GM03348 (cell line): ENCODE results near the gene PI4KA.
"Not testable (repeated sequence)": the region's sequence is repeated elsewhere in the genome, so short reads cannot be mapped to it uniquely, and the experiment has no call there.

Source experiments
- DNase-seq: peaks from one replicate; pipeline ENCODE4 v3.0.0; 2012; ENCODE audit warnings: low spot score

PI4KA gene

GRCh38 chr22:20694256-20694655 is 164.4 kb downstream of the PI4KA start:
- DNase-seq, result not testable (repeated sequence)

- DNase-seq, result not testable (repeated sequence)
These were observed 165.7 kb downstream of the PI4KA start for GRCh38 chr22:20692926-20693325.

- DNase-seq, result not testable (repeated sequence)
These were observed 167.9 kb downstream of the PI4KA start for GRCh38 chr22:20690586-20691317.

GRCh38 chr22:20687356-20688172 is 171.0 kb downstream of the PI4KA start:
- DNase-seq, result not testable (repeated sequence)

- not testable (repeated sequence) for DNase-seq
These were observed 172.8 kb downstream of the PI4KA start for GRCh38 chr22:20685764-20686163.

- DNase-seq, result not testable (repeated sequence)
These were observed 179.7 kb downstream of the PI4KA start for GRCh38 chr22:20678792-20679435.

GRCh38 chr22:20677684-20678242 is 180.8 kb downstream of the PI4KA start:
- DNase-seq, result no peak

GRCh38 chr22:20675613-20676012 is 183.0 kb downstream of the PI4KA start:
- DNase-seq, result not testable (repeated sequence)

- DNase-seq, result no peak
These were observed 183.6 kb downstream of the PI4KA start for GRCh38 chr22:20674998-20675397.

GRCh38 chr22:20673295-20674195 is 185.1 kb downstream of the PI4KA start:
- no peak for DNase-seq

GRCh38 chr22:20672732-20673131 is 185.9 kb downstream of the PI4KA start:
- no peak for DNase-seq

GRCh38 chr22:20672082-20672424 is 186.6 kb downstream of the PI4KA start:
- DNase-seq, result no peak

- no peak for DNase-seq
These were observed 187.1 kb downstream of the PI4KA start for GRCh38 chr22:20671409-20672081.

- DNase-seq, result not testable (repeated sequence)
These were observed 188.0 kb downstream of the PI4KA start for GRCh38 chr22:20670457-20671261.

- DNase-seq, result not testable (repeated sequence)
These were observed 188.7 kb downstream of the PI4KA start for GRCh38 chr22:20669884-20670283.

- DNase-seq, result not testable (repeated sequence)
These were observed 189.1 kb downstream of the PI4KA start for GRCh38 chr22:20669471-20669870.

GRCh38 chr22:20668769-20669168 is 189.8 kb downstream of the PI4KA start:
- not testable (repeated sequence) for DNase-seq

GRCh38 chr22:20668226-20668625 is 190.4 kb downstream of the PI4KA start:
- not testable (repeated sequence) for DNase-seq

- not testable (repeated sequence) for DNase-seq
These were observed 191.1 kb downstream of the PI4KA start for GRCh38 chr22:20667548-20667947.

GRCh38 chr22:20666560-20666959 is 192.1 kb downstream of the PI4KA start:
- no peak for DNase-seq
